ENCODE measurements around the gene LPGAT1.
"Not testable (repeated sequence)": the region's sequence is repeated elsewhere in the genome, so short reads cannot be mapped to it uniquely, and the experiment has no call there.

The LPGAT1 gene

GRCh38 chr1:211830328-211831142, at the start of gene LPGAT1:
LPGAT1 (minus strand) TSS chr1:211830763; CDS start chr1:211829296, 1,467 bp downstream.
- peak; percentile 44 for DNase-seq

- DNase-seq, result no peak
These were observed 48.9 kb upstream of the LPGAT1 start for GRCh38 chr1:211879475-211879874.

- DNase-seq, result no peak
These were observed 46.5 kb upstream of the LPGAT1 start for GRCh38 chr1:211876851-211877590.

GRCh38 chr1:211875541-211875940, 45.0 kb upstream of the LPGAT1 start:
- no peak for DNase-seq

GRCh38 chr1:211874521-211875347, 44.2 kb upstream of the LPGAT1 start:
- DNase-seq, result no peak

- DNase-seq, result not testable (repeated sequence)
These were observed 43.2 kb upstream of the LPGAT1 start for GRCh38 chr1:211873731-211874130.

- no peak for DNase-seq
These were observed 39.6 kb upstream of the LPGAT1 start for GRCh38 chr1:211870156-211870555.

GRCh38 chr1:211865180-211865579, 34.6 kb upstream of the LPGAT1 start:
- DNase-seq, result no peak

- no peak for DNase-seq
These were observed 28.8 kb upstream of the LPGAT1 start for GRCh38 chr1:211859405-211859804.

- DNase-seq, result no peak
These were observed 20.6 kb upstream of the LPGAT1 start for GRCh38 chr1:211851174-211851573.

GRCh38 chr1:211843507-211844298, 13.1 kb upstream of the LPGAT1 start:
- DNase-seq, result no peak

- DNase-seq, result no peak
These were observed 12.5 kb upstream of the LPGAT1 start for GRCh38 chr1:211843018-211843417.

GRCh38 chr1:211842518-211842917, 12.0 kb upstream of the LPGAT1 start:
- no peak for DNase-seq

GRCh38 chr1:211839106-211839505, 8.5 kb upstream of the LPGAT1 start:
- no peak for DNase-seq

- DNase-seq, result no peak
These were observed 2.7 kb upstream of the LPGAT1 start for GRCh38 chr1:211833174-211833820.

- no peak for DNase-seq
These were observed 2.1 kb upstream of the LPGAT1 start for GRCh38 chr1:211832661-211833060.

- no peak for DNase-seq
These were observed 1.2 kb upstream of the LPGAT1 start for GRCh38 chr1:211831558-211832323.

- DNase-seq, result no peak
These were observed 572 bp downstream of the LPGAT1 start for GRCh38 chr1:211830055-211830327.

- no peak for DNase-seq
These were observed 1.1 kb downstream of the LPGAT1 start for GRCh38 chr1:211829343-211830054.

- DNase-seq, result peak; percentile 14
These were observed 1.8 kb downstream of the LPGAT1 start for GRCh38 chr1:211828584-211829342.
